GM21367 (cell line): ENCODE data around the gene HMGXB3.

Experiments used
- ATAC-seq: cut with Tn5 transposase; IDR thresholded peaks from one replicate; pipeline ENCODE4 v1.9.1; 2021; ENCODE audit not compliant: unreplicated experiment

Gene HMGXB3

GRCh38 chr5:150051657-150052195 is 51.2 kb downstream of the HMGXB3 start:
- no peak for ATAC-seq

GRCh38 chr5:150052226-150052955 is 51.9 kb downstream of the HMGXB3 start:
- ATAC-seq = no peak

GRCh38 chr5:150052956-150053712 is 52.6 kb downstream of the HMGXB3 start:
- no peak for ATAC-seq

GRCh38 chr5:150053713-150054392 is 53.3 kb downstream of the HMGXB3 start:
- no peak for ATAC-seq

- ATAC-seq = no peak
These were observed 54.0 kb downstream of the HMGXB3 start for GRCh38 chr5:150054569-150054968.

GRCh38 chr5:150055326-150056074 is 55.0 kb downstream of the HMGXB3 start:
- ATAC-seq = no peak

- no peak for ATAC-seq
These were observed 55.5 kb downstream of the HMGXB3 start for GRCh38 chr5:150056075-150056443.

GRCh38 chr5:150057052-150057451 is 56.5 kb downstream of the HMGXB3 start:
- no peak for ATAC-seq

- ATAC-seq = no peak
These were observed 57.0 kb downstream of the HMGXB3 start for GRCh38 chr5:150057511-150057910.

GRCh38 chr5:150057996-150058395 is 57.5 kb downstream of the HMGXB3 start:
- no peak for ATAC-seq

- ATAC-seq = no peak
These were observed 58.1 kb downstream of the HMGXB3 start for GRCh38 chr5:150058480-150059126.

- no peak for ATAC-seq
These were observed 59.1 kb downstream of the HMGXB3 start for GRCh38 chr5:150059623-150060022.

- ATAC-seq = no peak
These were observed 59.9 kb downstream of the HMGXB3 start for GRCh38 chr5:150060471-150060870.

GRCh38 chr5:150061538-150061995 is 61.0 kb downstream of the HMGXB3 start:
- no peak for ATAC-seq

- no peak for ATAC-seq
These were observed 61.8 kb downstream of the HMGXB3 start for GRCh38 chr5:150062216-150062922.

GRCh38 chr5:150063638-150064037 is 63.1 kb downstream of the HMGXB3 start:
- ATAC-seq = no peak

GRCh38 chr5:150064681-150065220 is 64.2 kb downstream of the HMGXB3 start:
- ATAC-seq = no peak

- ATAC-seq = no peak
These were observed 64.8 kb downstream of the HMGXB3 start for GRCh38 chr5:150065346-150065745.

GRCh38 chr5:150065886-150066285 is 65.3 kb downstream of the HMGXB3 start:
- no peak for ATAC-seq
